ENCODE data around the gene ADCY9. TPM values are rescaled to one million over a fixed set of nuclear protein-coding genes. Genes with fewer than 3 reads are reported as not detected.

Gene ADCY9
- total RNA-seq, 1 donor from 2014 or later, result 12.0 TPM

GRCh38 chr16:4093495-4094126 is 22.6 kb downstream of the ADCY9 start:
- TF ChIP-seq CTCF (IDR thresholded peaks at IDR 0.05; ENCODE audit: insufficient read depth, low read length, poor library complexity, severe bottlenecking), result no peak
- no peak for DNase-seq (ENCODE audit: low read depth)
- Histone ChIP-seq H3K4me3 (ENCODE audit: low read depth, low read length) (no peak overlapping the region), H3K27me3 (ENCODE audit: control insufficient read depth, insufficient read depth, low read length) (no peaks in the 10 kb centered on the region), H3K36me3 (ENCODE audit: control insufficient read depth, insufficient read depth, low read length) (no peaks in the 10 kb centered on the region)

- Histone ChIP-seq H3K27me3 (ENCODE audit: control insufficient read depth, insufficient read depth, low read length) (no peaks in the 10 kb centered on the region), H3K4me3 (ENCODE audit: low read depth, low read length) (no peak overlapping the region), H3K36me3 (ENCODE audit: control insufficient read depth, insufficient read depth, low read length) (no peaks in the 10 kb centered on the region)
- DNase-seq (ENCODE audit: low read depth), result no peak
- TF ChIP-seq CTCF (IDR thresholded peaks at IDR 0.05; ENCODE audit: insufficient read depth, low read length, poor library complexity, severe bottlenecking), result no peak
These were observed 23.5 kb downstream of the ADCY9 start for GRCh38 chr16:4092547-4093265.

GRCh38 chr16:4091240-4092012 is 24.8 kb downstream of the ADCY9 start:
- TF ChIP-seq CTCF (IDR thresholded peaks at IDR 0.05; ENCODE audit: insufficient read depth, low read length, poor library complexity, severe bottlenecking), result no peak
- H3K4me3 ChIP-seq (ENCODE audit: low read depth, low read length), result no peak overlapping the region
- H3K27me3 ChIP-seq (ENCODE audit: control insufficient read depth, insufficient read depth, low read length), result no peaks in the 10 kb centered on the region
- no peaks in the 10 kb centered on the region for H3K36me3 ChIP-seq (ENCODE audit: control insufficient read depth, insufficient read depth, low read length)
- DNase-seq (ENCODE audit: low read depth), result no peak

GRCh38 chr16:4090351-4090851 is 25.8 kb downstream of the ADCY9 start:
- no peaks in the 10 kb centered on the region for H3K27me3 ChIP-seq (ENCODE audit: control insufficient read depth, insufficient read depth, low read length)
- no peak overlapping the region for H3K4me3 ChIP-seq (ENCODE audit: low read depth, low read length)
- DNase-seq (ENCODE audit: low read depth), result no peak
- TF ChIP-seq CTCF (IDR thresholded peaks at IDR 0.05; ENCODE audit: insufficient read depth, low read length, poor library complexity, severe bottlenecking), result no peak
- H3K36me3 ChIP-seq (ENCODE audit: control insufficient read depth, insufficient read depth, low read length), result no peaks in the 10 kb centered on the region

- H3K4me3 ChIP-seq (ENCODE audit: low read depth, low read length), result no peak overlapping the region
- no peak for TF ChIP-seq CTCF (IDR thresholded peaks at IDR 0.05; ENCODE audit: insufficient read depth, low read length, poor library complexity, severe bottlenecking)
- H3K27me3 ChIP-seq (ENCODE audit: control insufficient read depth, insufficient read depth, low read length), result no peaks in the 10 kb centered on the region
- no peaks in the 10 kb centered on the region for H3K36me3 ChIP-seq (ENCODE audit: control insufficient read depth, insufficient read depth, low read length)
- no peak for DNase-seq (ENCODE audit: low read depth)
These were observed 26.4 kb downstream of the ADCY9 start for GRCh38 chr16:4089811-4090301.
